ENCODE results near the gene ITGAV.

The ITGAV gene

GRCh38 chr2:186607660-186608324 lies 17.9 kb downstream of the ITGAV start:
- H3K27ac ChIP-seq (ENCODE audit: low read depth in 2 of 2, low read length in 2 of 2) = no peak overlapping the region
- H3K36me3 ChIP-seq (ENCODE audit: control insufficient read depth in 2 of 2, insufficient read depth in 2 of 2, low read length in 2 of 2) = peaks cover 6 to 18% of the 10 kb centered on the region in 2 donors
- H3K4me3 ChIP-seq (ENCODE audit: low read length in 2 of 2) = no peak overlapping the region
- H3K9me3 ChIP-seq (ENCODE audit: control insufficient read depth in 2 of 2, low read length in 2 of 2) = no peaks in the 10 kb centered on the region
- H3K9ac ChIP-seq (ENCODE audit: low read depth in 1 of 2, low read length in 2 of 2) = no peak overlapping the region
- H3K27me3 ChIP-seq (ENCODE audit: control insufficient read depth in 2 of 2, insufficient read depth in 2 of 2, low read length in 2 of 2) = no peaks in the 10 kb centered on the region
- no peaks in the 10 kb centered on the region for H3K4me1 ChIP-seq (ENCODE audit: control insufficient read depth in 2 of 2, insufficient read depth in 2 of 2, low read length in 2 of 2)

DNA sequence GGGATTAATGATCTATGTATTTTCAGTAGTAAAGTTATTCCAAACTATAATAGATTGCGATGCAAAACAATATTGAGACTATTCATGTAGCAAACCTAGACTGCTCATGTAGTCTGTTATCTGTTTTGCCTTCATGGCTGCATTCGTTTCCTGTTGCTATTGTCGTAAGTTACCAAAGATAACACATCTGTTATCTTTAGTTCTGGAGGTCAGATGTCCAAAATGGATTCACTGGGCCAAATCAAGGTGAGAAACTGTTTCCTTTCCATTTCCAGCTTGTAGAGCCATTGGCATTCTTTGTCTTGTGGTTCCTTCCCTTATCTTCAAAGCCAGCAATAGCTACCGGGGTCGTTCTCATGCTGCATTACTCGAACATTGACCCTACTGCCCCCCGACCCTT lies 20.9 kb downstream of the ITGAV start:
- no peaks in the 10 kb centered on the region for H3K27me3 ChIP-seq (ENCODE audit: control insufficient read depth in 2 of 2, insufficient read depth in 2 of 2, low read length in 2 of 2)
- H3K9me3 ChIP-seq (ENCODE audit: control insufficient read depth in 2 of 2, low read length in 2 of 2) = no peaks in the 10 kb centered on the region
- H3K9ac ChIP-seq (ENCODE audit: low read depth in 1 of 2, low read length in 2 of 2) = no peak overlapping the region
- H3K4me1 ChIP-seq (ENCODE audit: control insufficient read depth in 2 of 2, insufficient read depth in 2 of 2, low read length in 2 of 2) = no peaks in the 10 kb centered on the region
- peaks cover 4 to 7% of the 10 kb centered on the region in 2 donors for H3K36me3 ChIP-seq (ENCODE audit: control insufficient read depth in 2 of 2, insufficient read depth in 2 of 2, low read length in 2 of 2)
- no peak overlapping the region for H3K27ac ChIP-seq (ENCODE audit: low read depth in 2 of 2, low read length in 2 of 2)
- H3K4me3 ChIP-seq (ENCODE audit: low read length in 2 of 2) = no peak overlapping the region

DNA sequence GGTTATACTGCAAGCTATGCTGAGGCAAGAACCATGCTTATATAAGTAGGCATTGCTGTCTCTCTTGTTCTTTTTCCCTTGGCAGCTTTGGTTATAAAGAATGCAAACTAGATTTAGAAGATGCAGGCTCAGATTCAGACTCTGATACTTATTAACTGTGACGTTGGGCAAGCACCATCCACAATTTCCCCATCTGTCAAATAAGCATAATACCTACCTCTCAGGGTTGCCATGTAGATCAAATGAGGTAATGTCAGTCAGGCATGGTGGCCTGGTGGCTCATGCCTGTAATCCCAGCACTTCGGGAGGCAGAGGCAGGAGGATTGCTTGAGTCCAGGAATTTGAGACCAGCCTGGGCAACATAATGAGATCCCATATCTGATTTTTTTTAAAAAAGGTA lies 21.7 kb downstream of the ITGAV start:
- Histone ChIP-seq H3K27ac (ENCODE audit: low read depth in 2 of 2, low read length in 2 of 2) (no peak overlapping the region), H3K36me3 (ENCODE audit: control insufficient read depth in 2 of 2, insufficient read depth in 2 of 2, low read length in 2 of 2) (peaks cover 0 to 4% of the 10 kb centered on the region in 2 donors), H3K4me1 (ENCODE audit: control insufficient read depth in 2 of 2, insufficient read depth in 2 of 2, low read length in 2 of 2) (no peaks in the 10 kb centered on the region), H3K9ac (ENCODE audit: low read depth in 1 of 2, low read length in 2 of 2) (no peak overlapping the region), H3K27me3 (ENCODE audit: control insufficient read depth in 2 of 2, insufficient read depth in 2 of 2, low read length in 2 of 2) (no peaks in the 10 kb centered on the region), H3K4me3 (ENCODE audit: low read length in 2 of 2) (no peak overlapping the region), H3K9me3 (ENCODE audit: control insufficient read depth in 2 of 2, low read length in 2 of 2) (no peaks in the 10 kb centered on the region)

- Histone ChIP-seq H3K36me3 (ENCODE audit: control insufficient read depth in 2 of 2, insufficient read depth in 2 of 2, low read length in 2 of 2) (peaks cover 0 to 4% of the 10 kb centered on the region in 2 donors), H3K4me1 (ENCODE audit: control insufficient read depth in 2 of 2, insufficient read depth in 2 of 2, low read length in 2 of 2) (no peaks in the 10 kb centered on the region), H3K27me3 (ENCODE audit: control insufficient read depth in 2 of 2, insufficient read depth in 2 of 2, low read length in 2 of 2) (no peaks in the 10 kb centered on the region), H3K4me3 (ENCODE audit: low read length in 2 of 2) (no peak overlapping the region), H3K9me3 (ENCODE audit: control insufficient read depth in 2 of 2, low read length in 2 of 2) (no peaks in the 10 kb centered on the region), H3K27ac (ENCODE audit: low read depth in 2 of 2, low read length in 2 of 2) (no peak overlapping the region), H3K9ac (ENCODE audit: low read depth in 1 of 2, low read length in 2 of 2) (no peak overlapping the region)
Measured at GRCh38 chr2:186612026-186612425, 22.2 kb downstream of the ITGAV start.

- H3K27ac ChIP-seq (ENCODE audit: low read depth in 2 of 2, low read length in 2 of 2) = no peak overlapping the region
- H3K9me3 ChIP-seq (ENCODE audit: control insufficient read depth in 2 of 2, low read length in 2 of 2) = no peaks in the 10 kb centered on the region
Measured at GRCh38 chr2:186612555-186613440, 22.9 kb downstream of the ITGAV start.

GRCh38 chr2:186614373-186614772 lies 24.5 kb downstream of the ITGAV start:
- no peaks in the 10 kb centered on the region for H3K9me3 ChIP-seq (ENCODE audit: control insufficient read depth in 2 of 2, low read length in 2 of 2)
- no peak overlapping the region for H3K9ac ChIP-seq (ENCODE audit: low read depth in 1 of 2, low read length in 2 of 2)
- H3K27ac ChIP-seq (ENCODE audit: low read depth in 2 of 2, low read length in 2 of 2) = no peak overlapping the region
- peaks cover 0 to 4% of the 10 kb centered on the region in 2 donors for H3K36me3 ChIP-seq (ENCODE audit: control insufficient read depth in 2 of 2, insufficient read depth in 2 of 2, low read length in 2 of 2)
- no peaks in the 10 kb centered on the region for H3K4me1 ChIP-seq (ENCODE audit: control insufficient read depth in 2 of 2, insufficient read depth in 2 of 2, low read length in 2 of 2)
- H3K4me3 ChIP-seq (ENCODE audit: low read length in 2 of 2) = no peak overlapping the region
- no peaks in the 10 kb centered on the region for H3K27me3 ChIP-seq (ENCODE audit: control insufficient read depth in 2 of 2, insufficient read depth in 2 of 2, low read length in 2 of 2)

More at GRCh38 chr2:186612555-186613440, 22.9 kb downstream of the ITGAV start:
- Histone ChIP-seq H3K36me3 (ENCODE audit: control insufficient read depth in 2 of 2, insufficient read depth in 2 of 2, low read length in 2 of 2) (peaks cover 0 to 4% of the 10 kb centered on the region in 2 donors), H3K27me3 (ENCODE audit: control insufficient read depth in 2 of 2, insufficient read depth in 2 of 2, low read length in 2 of 2) (no peaks in the 10 kb centered on the region), H3K9ac (ENCODE audit: low read depth in 1 of 2, low read length in 2 of 2) (no peak overlapping the region), H3K4me1 (ENCODE audit: control insufficient read depth in 2 of 2, insufficient read depth in 2 of 2, low read length in 2 of 2) (no peaks in the 10 kb centered on the region), H3K4me3 (ENCODE audit: low read length in 2 of 2) (no peak overlapping the region)

DNA sequence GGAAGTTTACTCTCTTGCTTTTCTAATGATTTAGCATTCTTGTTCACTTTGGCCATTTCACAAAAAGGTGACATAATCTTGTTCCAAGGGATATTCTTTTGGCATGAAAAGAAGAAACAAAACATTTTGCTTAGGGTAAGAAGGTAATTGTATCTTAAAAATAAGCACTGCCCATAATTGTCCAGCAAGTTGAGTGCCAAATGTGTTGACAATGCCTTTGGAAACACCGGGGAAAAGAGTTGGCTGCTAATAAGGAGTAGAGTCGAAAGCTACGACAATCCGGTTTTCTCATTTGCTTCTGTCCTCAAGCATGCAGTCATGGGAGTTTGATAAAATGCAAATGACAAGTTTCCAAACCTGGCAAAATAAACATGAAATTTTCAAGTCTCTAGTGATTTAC lies 27.3 kb downstream of the ITGAV start:
- peaks cover 0 to 1% of the 10 kb centered on the region in 2 donors for H3K36me3 ChIP-seq (ENCODE audit: control insufficient read depth in 2 of 2, insufficient read depth in 2 of 2, low read length in 2 of 2)
- H3K27ac ChIP-seq (ENCODE audit: low read depth in 2 of 2, low read length in 2 of 2) = no peak overlapping the region
- H3K9ac ChIP-seq (ENCODE audit: low read depth in 1 of 2, low read length in 2 of 2) = no peak overlapping the region
- no peaks in the 10 kb centered on the region for H3K4me1 ChIP-seq (ENCODE audit: control insufficient read depth in 2 of 2, insufficient read depth in 2 of 2, low read length in 2 of 2)
- H3K4me3 ChIP-seq (ENCODE audit: low read length in 2 of 2) = no peak overlapping the region
- H3K27me3 ChIP-seq (ENCODE audit: control insufficient read depth in 2 of 2, insufficient read depth in 2 of 2, low read length in 2 of 2) = no peaks in the 10 kb centered on the region
- no peaks in the 10 kb centered on the region for H3K9me3 ChIP-seq (ENCODE audit: control insufficient read depth in 2 of 2, low read length in 2 of 2)

GRCh38 chr2:186617771-186618170 lies 27.9 kb downstream of the ITGAV start:
- H3K27me3 ChIP-seq (ENCODE audit: control insufficient read depth in 2 of 2, insufficient read depth in 2 of 2, low read length in 2 of 2) = no peaks in the 10 kb centered on the region
- no peak overlapping the region for H3K4me3 ChIP-seq (ENCODE audit: low read length in 2 of 2)
- H3K9ac ChIP-seq (ENCODE audit: low read depth in 1 of 2, low read length in 2 of 2) = no peak overlapping the region
- no peaks in the 10 kb centered on the region for H3K9me3 ChIP-seq (ENCODE audit: control insufficient read depth in 2 of 2, low read length in 2 of 2)
- peaks cover 3 to 6% of the 10 kb centered on the region in 2 donors for H3K36me3 ChIP-seq (ENCODE audit: control insufficient read depth in 2 of 2, insufficient read depth in 2 of 2, low read length in 2 of 2)
- no peaks in the 10 kb centered on the region for H3K4me1 ChIP-seq (ENCODE audit: control insufficient read depth in 2 of 2, insufficient read depth in 2 of 2, low read length in 2 of 2)
- H3K27ac ChIP-seq (ENCODE audit: low read depth in 2 of 2, low read length in 2 of 2) = no peak overlapping the region

GRCh38 chr2:186618696-186619095 lies 28.8 kb downstream of the ITGAV start:
- Histone ChIP-seq H3K27ac (ENCODE audit: low read depth in 2 of 2, low read length in 2 of 2) (no peak overlapping the region), H3K36me3 (ENCODE audit: control insufficient read depth in 2 of 2, insufficient read depth in 2 of 2, low read length in 2 of 2) (peaks cover 7 to 8% of the 10 kb centered on the region in 2 donors), H3K27me3 (ENCODE audit: control insufficient read depth in 2 of 2, insufficient read depth in 2 of 2, low read length in 2 of 2) (no peaks in the 10 kb centered on the region), H3K4me3 (ENCODE audit: low read length in 2 of 2) (no peak overlapping the region), H3K9me3 (ENCODE audit: control insufficient read depth in 2 of 2, low read length in 2 of 2) (no peaks in the 10 kb centered on the region), H3K4me1 (ENCODE audit: control insufficient read depth in 2 of 2, insufficient read depth in 2 of 2, low read length in 2 of 2) (no peaks in the 10 kb centered on the region), H3K9ac (ENCODE audit: low read depth in 1 of 2, low read length in 2 of 2) (no peak overlapping the region)

- Histone ChIP-seq H3K27me3 (ENCODE audit: control insufficient read depth in 2 of 2, insufficient read depth in 2 of 2, low read length in 2 of 2) (no peaks in the 10 kb centered on the region), H3K4me3 (ENCODE audit: low read length in 2 of 2) (no peak overlapping the region), H3K9me3 (ENCODE audit: control insufficient read depth in 2 of 2, low read length in 2 of 2) (no peaks in the 10 kb centered on the region), H3K9ac (ENCODE audit: low read depth in 1 of 2, low read length in 2 of 2) (no peak overlapping the region), H3K27ac (ENCODE audit: low read depth in 2 of 2, low read length in 2 of 2) (no peak overlapping the region), H3K36me3 (ENCODE audit: control insufficient read depth in 2 of 2, insufficient read depth in 2 of 2, low read length in 2 of 2) (peaks cover 8 to 22% of the 10 kb centered on the region in 2 donors), H3K4me1 (ENCODE audit: control insufficient read depth in 2 of 2, insufficient read depth in 2 of 2, low read length in 2 of 2) (no peaks in the 10 kb centered on the region)
Measured at GRCh38 chr2:186623084-186623483, 33.2 kb downstream of the ITGAV start.
